Measurements from ENCODE around the gene PLCXD1. TPM values are rescaled to one million over a fixed set of nuclear protein-coding genes. Genes with fewer than 3 reads are reported as not detected.

The PLCXD1 gene
- total and polyA plus RNA-seq, 9 of the 15 experiments (the other 6 are each of a cell fraction or from before 2014, with no cell fraction given), result 6.0 to 60.2 (median 39.5) TPM

DNA sequence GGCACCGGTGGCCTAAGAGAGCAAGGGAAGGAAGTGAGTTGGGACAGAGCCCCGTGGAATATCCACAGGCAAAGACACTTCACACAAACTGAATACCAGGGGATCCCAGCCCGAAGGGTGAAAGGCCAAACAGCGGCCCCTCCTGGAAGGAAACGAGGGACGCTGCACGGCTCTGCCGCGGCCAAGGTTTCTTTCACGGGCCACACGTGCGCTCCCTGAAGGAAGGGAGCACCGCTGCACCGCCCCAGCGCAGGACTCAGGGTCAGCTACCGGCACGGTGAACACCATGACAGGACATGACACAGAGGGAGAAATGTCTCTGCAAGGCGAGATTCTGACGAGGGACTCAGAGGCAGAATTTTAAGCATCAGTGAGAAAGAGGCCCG lies 69.0 kb downstream of the PLCXD1 start:
- ATAC-seq, result no peak
- no TSS peak for BruUV-seq (replicated peaks)
- FAIRE-seq, result no peak
- TF ChIP-seq POLR2AphosphoS5 (IDR thresholded peaks at IDR 0.05; ENCODE audit: control insufficient read depth, insufficient read depth, low read depth, low read length) (no peak), ZNF551 (CRISPR knock-in tag; IDR thresholded peaks at IDR 0.05) (no peak), MED1 (CRISPR knock-in tag; IDR thresholded peaks at IDR 0.05; ENCODE audit: borderline replicate concordance) (no peak), NCOA1 (IDR thresholded peaks at IDR 0.05; ENCODE audit: low read depth) (no peak), SETDB1 (IDR thresholded peaks at IDR 0.05; ENCODE audit: low read length) (no peak), ZNF507 (tag; conservative IDR thresholded peaks at IDR 0.05) (no peak), DMBX1 (CRISPR knock-in tag; IDR thresholded peaks at IDR 0.05; ENCODE audit: borderline replicate concordance) (no peak), EHMT2 (IDR thresholded peaks at IDR 0.05) (no peak), ELF2 (CRISPR knock-in tag; IDR thresholded peaks at IDR 0.05) (no peak), ZC3H8 (IDR thresholded peaks at IDR 0.05) (no peak), PRMT5 (CRISPR knock-in tag; IDR thresholded peaks at IDR 0.05) (no peak), GTF2A2 (tag; IDR thresholded peaks at IDR 0.05) (no peak), NFXL1 (CRISPR knock-in tag; IDR thresholded peaks at IDR 0.05) (no peak)
- TF ChIP-seq, protein P1, sequence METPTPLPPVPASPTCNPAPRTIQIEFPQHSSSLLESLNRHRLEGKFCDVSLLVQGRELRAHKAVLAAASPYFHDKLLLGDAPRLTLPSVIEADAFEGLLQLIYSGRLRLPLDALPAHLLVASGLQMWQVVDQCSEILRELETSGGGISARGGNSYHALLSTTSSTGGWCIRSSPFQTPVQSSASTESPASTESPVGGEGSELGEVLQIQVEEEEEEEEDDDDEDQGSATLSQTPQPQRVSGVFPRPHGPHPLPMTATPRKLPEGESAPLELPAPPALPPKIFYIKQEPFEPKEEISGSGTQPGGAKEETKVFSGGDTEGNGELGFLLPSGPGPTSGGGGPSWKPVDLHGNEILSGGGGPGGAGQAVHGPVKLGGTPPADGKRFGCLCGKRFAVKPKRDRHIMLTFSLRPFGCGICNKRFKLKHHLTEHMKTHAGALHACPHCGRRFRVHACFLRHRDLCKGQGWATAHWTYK (CRISPR knock-in tag; IDR thresholded peaks at IDR 0.05), result no peak
- TF ChIP-seq, protein P2, sequence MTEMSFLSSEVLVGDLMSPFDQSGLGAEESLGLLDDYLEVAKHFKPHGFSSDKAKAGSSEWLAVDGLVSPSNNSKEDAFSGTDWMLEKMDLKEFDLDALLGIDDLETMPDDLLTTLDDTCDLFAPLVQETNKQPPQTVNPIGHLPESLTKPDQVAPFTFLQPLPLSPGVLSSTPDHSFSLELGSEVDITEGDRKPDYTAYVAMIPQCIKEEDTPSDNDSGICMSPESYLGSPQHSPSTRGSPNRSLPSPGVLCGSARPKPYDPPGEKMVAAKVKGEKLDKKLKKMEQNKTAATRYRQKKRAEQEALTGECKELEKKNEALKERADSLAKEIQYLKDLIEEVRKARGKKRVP (CRISPR knock-in tag; IDR thresholded peaks at IDR 0.05), result no peak
- TF ChIP-seq, protein P3, sequence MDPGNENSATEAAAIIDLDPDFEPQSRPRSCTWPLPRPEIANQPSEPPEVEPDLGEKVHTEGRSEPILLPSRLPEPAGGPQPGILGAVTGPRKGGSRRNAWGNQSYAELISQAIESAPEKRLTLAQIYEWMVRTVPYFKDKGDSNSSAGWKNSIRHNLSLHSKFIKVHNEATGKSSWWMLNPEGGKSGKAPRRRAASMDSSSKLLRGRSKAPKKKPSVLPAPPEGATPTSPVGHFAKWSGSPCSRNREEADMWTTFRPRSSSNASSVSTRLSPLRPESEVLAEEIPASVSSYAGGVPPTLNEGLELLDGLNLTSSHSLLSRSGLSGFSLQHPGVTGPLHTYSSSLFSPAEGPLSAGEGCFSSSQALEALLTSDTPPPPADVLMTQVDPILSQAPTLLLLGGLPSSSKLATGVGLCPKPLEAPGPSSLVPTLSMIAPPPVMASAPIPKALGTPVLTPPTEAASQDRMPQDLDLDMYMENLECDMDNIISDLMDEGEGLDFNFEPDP (CRISPR knock-in tag; IDR thresholded peaks at IDR 0.05), result no peak
- TF ChIP-seq, protein P4, sequence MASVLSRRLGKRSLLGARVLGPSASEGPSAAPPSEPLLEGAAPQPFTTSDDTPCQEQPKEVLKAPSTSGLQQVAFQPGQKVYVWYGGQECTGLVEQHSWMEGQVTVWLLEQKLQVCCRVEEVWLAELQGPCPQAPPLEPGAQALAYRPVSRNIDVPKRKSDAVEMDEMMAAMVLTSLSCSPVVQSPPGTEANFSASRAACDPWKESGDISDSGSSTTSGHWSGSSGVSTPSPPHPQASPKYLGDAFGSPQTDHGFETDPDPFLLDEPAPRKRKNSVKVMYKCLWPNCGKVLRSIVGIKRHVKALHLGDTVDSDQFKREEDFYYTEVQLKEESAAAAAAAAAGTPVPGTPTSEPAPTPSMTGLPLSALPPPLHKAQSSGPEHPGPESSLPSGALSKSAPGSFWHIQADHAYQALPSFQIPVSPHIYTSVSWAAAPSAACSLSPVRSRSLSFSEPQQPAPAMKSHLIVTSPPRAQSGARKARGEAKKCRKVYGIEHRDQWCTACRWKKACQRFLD (CRISPR knock-in tag; IDR thresholded peaks at IDR 0.05), result no peak
- TF ChIP-seq, protein P5, sequence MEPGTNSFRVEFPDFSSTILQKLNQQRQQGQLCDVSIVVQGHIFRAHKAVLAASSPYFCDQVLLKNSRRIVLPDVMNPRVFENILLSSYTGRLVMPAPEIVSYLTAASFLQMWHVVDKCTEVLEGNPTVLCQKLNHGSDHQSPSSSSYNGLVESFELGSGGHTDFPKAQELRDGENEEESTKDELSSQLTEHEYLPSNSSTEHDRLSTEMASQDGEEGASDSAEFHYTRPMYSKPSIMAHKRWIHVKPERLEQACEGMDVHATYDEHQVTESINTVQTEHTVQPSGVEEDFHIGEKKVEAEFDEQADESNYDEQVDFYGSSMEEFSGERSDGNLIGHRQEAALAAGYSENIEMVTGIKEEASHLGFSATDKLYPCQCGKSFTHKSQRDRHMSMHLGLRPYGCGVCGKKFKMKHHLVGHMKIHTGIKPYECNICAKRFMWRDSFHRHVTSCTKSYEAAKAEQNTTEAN (CRISPR knock-in tag; IDR thresholded peaks at IDR 0.05), result no peak
- no peaks in the 10 kb centered on the region for H3K79me2 ChIP-seq (ENCODE audit: control insufficient read depth, insufficient read depth, low read length)
- no peak overlapping the region for H3K27ac ChIP-seq (ENCODE audit: extremely low read depth, low read depth, low read length)
- H4K20me1 ChIP-seq (replicated peaks; ENCODE audit: control insufficient read depth, insufficient read depth, low read length), result no peaks in the 10 kb centered on the region
- intact Hi-C loops (cut with micrococcal nuclease) (no loop called here), in situ Hi-C loops (cut with MboI) (no loop called here)
- no peak overlapping the region for H2AFZ ChIP-seq (ENCODE audit: low read depth, low read length)
- POLR2A ChIA-PET, result no interaction called here
- no peak overlapping the region for H3K9ac ChIP-seq (ENCODE audit: insufficient read depth in 1 of 2, low read depth in 2 of 2, low read length in 2 of 2)
- no peaks in the 10 kb centered on the region for H3K9me3 ChIP-seq (replicated peaks; ENCODE audit: control insufficient read depth, insufficient read depth, low read depth, low read length)
- no peak overlapping the region for H3K4me2 ChIP-seq (ENCODE audit: insufficient read depth, low read length)
- no peaks in the 10 kb centered on the region for H3K9me1 ChIP-seq (ENCODE audit: control insufficient read depth, insufficient read depth, low read length)
- whole genome bisulfite sequencing (ENCODE audit: insufficient coverage, low coverage, missing lambda C conversion rate), result 88% methylated on average over 12 of the region's 20 CpGs
- no peak overlapping the region for H3K4me3 ChIP-seq
- H3K36me3 ChIP-seq (ENCODE audit: control insufficient read depth, insufficient read depth, low read length), result no peaks in the 10 kb centered on the region
- H3K4me1 ChIP-seq (replicated peaks in 1 of 2; ENCODE audit: control insufficient read depth in 2 of 2, insufficient read depth in 2 of 2, low read length in 2 of 2), result 0 out of 5 replicates have a peak, but pooled peaks cover 0 to 4% of the 10 kb centered on the region in 2 experiments
- DNase-seq (ENCODE audit: extremely low read depth in 1 of 4, low spot score in 3 of 4), result no peak
- CTCF ChIA-PET (ENCODE audit: low intra/inter-chr PET ratio), result no interaction called here
- no peaks in the 10 kb centered on the region for H3K27me3 ChIP-seq (ENCODE audit: control insufficient read depth in 2 of 2, insufficient read depth in 2 of 2, low read length in 2 of 2)
